HG03175 (cell line): ENCODE data around the gene TOMM70.

Experiments used
- ATAC-seq: cut with Tn5 transposase; IDR thresholded peaks from one replicate; pipeline ENCODE4 v1.9.1; 2021; ENCODE audit warnings: mild to moderate bottlenecking, moderate library complexity; ENCODE audit not compliant: unreplicated experiment

TOMM70 gene

GRCh38 chr3:100412912-100413590 lies 12.2 kb upstream of the TOMM70 start:
- ATAC-seq, result no peak

- no peak for ATAC-seq
Measured at GRCh38 chr3:100411091-100411982, 10.4 kb upstream of the TOMM70 start.

- no peak for ATAC-seq
Measured at GRCh38 chr3:100407977-100408532, 7.2 kb upstream of the TOMM70 start.

GRCh38 chr3:100407164-100407563 lies 6.3 kb upstream of the TOMM70 start:
- ATAC-seq, result no peak

GRCh38 chr3:100404250-100404548 lies 3.3 kb upstream of the TOMM70 start:
- no peak for ATAC-seq

GRCh38 chr3:100403362-100404249 lies 2.7 kb upstream of the TOMM70 start:
- no peak for ATAC-seq

- no peak for ATAC-seq
Measured at GRCh38 chr3:100402891-100403290, 2.0 kb upstream of the TOMM70 start.

- no peak for ATAC-seq
Measured at GRCh38 chr3:100402256-100402655, 1.4 kb upstream of the TOMM70 start.

- peak; percentile 20 for ATAC-seq
Measured at GRCh38 chr3:100401674-100402041, 769 bp upstream of the TOMM70 start.

- ATAC-seq, result peak; percentile 12
Measured at GRCh38 chr3:100400419-100400779, 490 bp downstream of the TOMM70 start.

- no peak for ATAC-seq
Measured at GRCh38 chr3:100399341-100400071, 1.4 kb downstream of the TOMM70 start.

- ATAC-seq, result no peak
Measured at GRCh38 chr3:100396967-100397366, 3.9 kb downstream of the TOMM70 start.

GRCh38 chr3:100395679-100396431 lies 5.0 kb downstream of the TOMM70 start:
- no peak for ATAC-seq

- ATAC-seq, result no peak
Measured at GRCh38 chr3:100389025-100389424, 11.9 kb downstream of the TOMM70 start.

- ATAC-seq, result no peak
Measured at GRCh38 chr3:100386437-100387074, 14.3 kb downstream of the TOMM70 start.

- no peak for ATAC-seq
Measured at GRCh38 chr3:100384733-100385525, 16.0 kb downstream of the TOMM70 start.

GRCh38 chr3:100376301-100376700 lies 24.6 kb downstream of the TOMM70 start:
- no peak for ATAC-seq

GRCh38 chr3:100374521-100374920 lies 26.4 kb downstream of the TOMM70 start:
- no peak for ATAC-seq

- ATAC-seq, result no peak
Measured at GRCh38 chr3:100370756-100371155, 30.1 kb downstream of the TOMM70 start.
